HG02610 (cell line): ENCODE measurements around the gene FMNL2.

Source experiments
- ATAC-seq: cut with Tn5 transposase; IDR thresholded peaks from one replicate; pipeline ENCODE4 v1.9.1; 2021; ENCODE audit warnings: mild to moderate bottlenecking, moderate library complexity; ENCODE audit not compliant: unreplicated experiment

Gene FMNL2

DNA sequence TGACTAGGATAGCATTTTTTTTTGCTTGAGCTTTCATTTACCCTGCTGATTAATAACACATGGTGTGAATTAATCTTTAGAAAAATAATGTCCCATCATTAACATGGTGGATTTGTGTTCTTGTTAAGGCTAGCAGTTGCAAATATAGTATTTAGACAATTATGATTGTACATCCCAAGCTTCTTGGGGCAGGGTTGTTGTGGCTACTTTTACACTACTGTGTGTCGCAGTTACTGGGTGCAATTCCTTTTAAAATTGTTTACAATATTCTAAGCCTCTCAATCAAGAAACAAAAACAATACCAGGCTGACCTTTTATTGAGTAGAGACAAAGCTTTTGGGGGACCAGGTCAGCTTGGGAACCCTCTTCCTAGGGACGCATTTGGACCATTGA, 2.5 kb downstream of the FMNL2 start:
- ATAC-seq, result no peak

DNA sequence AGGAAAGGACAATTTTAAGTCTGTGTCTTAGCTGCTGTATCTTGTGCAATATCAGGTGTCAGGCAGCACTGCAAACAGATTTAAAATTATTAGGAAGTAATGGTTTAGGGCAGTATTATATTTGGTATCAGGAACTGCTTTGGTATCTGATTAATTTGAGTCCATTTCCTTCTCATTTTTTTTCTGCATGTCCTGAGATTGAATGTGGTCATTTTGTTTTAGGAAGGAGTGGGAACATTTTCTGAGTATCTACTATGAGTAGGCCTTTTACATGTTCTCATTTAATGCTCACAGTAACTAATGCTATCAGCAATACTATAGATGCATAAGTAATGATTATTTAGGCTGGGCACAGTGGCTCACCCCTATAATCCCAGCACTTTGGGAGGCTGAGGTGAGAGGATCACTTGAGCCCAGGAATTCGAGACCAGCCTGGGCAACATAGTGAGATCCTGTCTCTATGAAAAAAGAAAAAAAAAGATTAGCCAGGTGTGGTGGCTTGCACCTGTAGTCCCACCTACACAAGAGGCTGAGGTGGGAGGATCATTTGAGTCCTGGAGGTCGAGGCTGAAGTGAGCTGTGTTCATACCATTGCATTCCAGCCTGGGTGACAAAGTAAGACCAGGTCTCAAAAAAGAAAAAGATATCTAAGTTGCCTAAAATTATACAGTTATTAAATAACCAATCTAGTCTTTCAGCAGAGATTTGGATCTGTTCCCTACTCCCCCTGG, 4.7 kb downstream of the FMNL2 start:
- no peak for ATAC-seq

DNA sequence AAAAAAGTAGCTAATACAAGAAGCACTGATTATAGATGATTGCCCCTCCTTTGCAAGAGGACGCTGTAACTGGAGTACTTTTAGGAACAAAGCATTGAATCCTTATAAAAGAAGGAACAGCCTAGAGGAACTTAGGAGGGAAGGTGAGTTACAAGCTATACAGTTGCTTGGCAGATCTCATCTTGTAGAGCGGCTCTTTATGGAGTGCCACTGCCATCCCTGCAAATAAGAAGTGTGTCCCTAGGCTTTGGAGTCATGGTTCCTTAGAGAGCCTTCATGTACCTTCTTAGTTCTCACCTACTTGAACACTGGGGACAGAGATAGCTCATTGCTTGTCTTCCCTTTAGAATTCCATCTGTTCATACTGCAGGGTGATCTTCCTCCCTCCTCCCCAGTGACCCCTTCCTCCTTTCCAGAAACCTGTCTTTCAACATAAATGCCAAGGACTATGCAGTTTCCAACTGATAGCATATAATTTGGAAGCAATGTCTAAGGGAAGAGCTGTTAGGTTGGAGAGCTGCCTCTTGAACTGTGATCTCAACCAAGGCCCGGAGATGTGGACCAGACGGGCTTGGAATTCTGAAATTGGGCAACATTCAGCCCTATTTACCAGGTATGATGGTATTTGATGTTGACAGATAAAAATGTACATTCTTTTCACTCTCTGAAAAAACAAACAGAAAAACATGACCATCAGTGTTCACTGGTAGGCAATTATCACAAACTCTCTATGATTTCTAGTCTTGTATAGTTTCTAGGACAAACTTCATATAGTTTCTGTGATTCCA, 7.5 kb downstream of the FMNL2 start:
- no peak for ATAC-seq

DNA sequence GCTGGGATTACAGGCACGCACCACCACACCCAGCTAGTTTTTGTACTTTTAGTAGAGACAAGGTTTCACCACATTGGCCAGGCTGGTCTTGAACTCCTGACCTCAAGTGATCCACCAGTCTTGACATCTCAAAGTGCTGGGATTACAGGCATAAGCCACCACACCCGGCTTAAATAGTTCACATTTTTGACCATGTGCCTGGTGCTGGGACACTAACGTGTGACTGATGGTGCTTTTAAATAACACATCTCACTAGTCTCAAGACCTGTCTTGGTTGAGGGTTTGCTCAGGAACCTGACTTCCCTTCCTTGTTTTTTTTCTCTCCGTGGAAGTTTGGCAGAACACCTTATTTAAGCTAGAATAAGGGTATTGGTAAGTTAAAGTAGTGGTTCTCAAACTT, 8.5 kb downstream of the FMNL2 start:
- no peak for ATAC-seq

DNA sequence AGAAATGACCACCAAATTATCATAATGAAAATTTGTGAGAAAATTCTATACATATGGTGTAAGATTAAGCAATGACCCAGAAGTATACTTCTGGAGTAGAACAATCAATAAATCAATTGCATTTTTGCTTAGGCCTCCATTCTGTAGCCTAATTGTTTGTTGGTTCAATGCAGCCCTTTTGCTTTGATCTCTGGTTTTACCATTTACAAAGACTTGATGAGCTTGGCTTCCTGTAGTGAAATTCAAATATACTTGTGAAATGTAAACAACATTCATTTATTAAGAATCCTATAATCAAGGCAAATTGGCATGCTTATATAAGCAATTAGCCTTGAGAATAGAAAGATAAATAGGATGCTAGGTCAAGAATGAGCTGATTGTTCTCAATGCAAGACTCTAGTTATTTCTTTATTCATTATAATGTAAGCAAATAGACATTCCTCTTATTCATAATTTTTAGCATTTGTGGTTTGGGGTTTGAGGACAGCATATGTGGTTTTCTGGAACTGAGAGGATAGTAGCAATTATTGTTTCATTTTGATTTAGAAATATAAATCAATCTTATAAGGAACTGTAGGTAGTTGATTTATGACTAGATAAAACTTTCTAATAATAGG, 9.7 kb downstream of the FMNL2 start:
- no peak for ATAC-seq

DNA sequence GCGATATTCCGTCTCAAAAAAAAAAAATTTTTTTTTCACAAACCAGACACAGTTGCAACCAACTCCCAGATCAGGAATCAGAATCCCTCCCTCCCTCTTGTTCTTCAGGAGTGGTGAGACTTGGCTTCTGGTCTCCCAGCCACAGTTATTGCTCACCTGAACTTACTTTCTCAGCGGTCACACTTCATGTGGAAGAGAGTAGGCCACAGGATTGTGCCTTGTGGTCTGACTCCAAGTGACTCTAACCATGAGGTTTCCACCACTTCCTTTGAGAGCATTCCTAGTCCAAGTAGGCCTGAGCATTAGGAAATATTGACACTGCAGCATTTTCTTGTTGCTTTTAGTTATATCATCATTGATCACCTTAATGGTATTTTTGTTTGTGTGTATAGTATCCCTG, 12.1 kb downstream of the FMNL2 start:
- no peak for ATAC-seq

DNA sequence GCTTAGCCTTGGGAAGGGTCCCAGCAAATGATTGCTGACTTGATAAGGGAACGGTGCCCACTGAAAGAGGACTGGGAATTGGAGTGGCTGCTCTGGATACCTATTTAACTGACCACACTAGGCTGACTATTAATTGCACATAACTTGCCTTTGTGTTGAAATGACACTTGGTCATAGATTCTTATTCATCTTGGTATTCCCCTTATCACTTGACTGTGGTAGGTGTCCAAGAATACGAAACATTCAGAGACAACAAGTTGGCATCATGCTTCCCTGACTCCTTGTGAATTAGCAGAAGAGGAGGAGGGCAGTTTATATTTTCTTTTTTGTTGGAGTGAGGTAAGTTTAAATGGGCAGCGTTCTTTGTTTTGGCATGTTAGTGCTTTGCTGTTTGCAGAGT, 13.4 kb downstream of the FMNL2 start:
- ATAC-seq, result no peak

DNA sequence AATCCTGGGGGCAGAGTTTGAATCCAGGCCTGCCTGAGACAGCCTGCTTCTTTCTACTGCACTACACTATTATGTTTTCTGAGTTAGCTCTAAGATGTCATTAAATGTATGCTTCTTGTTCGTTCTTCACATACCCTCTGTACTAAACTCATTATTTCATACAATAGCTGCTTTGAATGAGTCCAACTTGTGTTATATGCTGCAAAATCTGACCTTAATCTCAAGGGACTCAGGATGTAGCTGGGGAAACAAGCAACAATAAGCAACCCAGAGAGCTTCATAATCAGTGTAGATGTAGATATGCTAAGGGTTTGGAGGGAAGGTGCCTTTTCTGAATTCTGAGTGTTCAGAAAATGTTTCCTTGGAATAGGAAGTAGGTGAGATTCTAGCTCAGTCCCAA, 14.4 kb downstream of the FMNL2 start:
- ATAC-seq, result no peak

DNA sequence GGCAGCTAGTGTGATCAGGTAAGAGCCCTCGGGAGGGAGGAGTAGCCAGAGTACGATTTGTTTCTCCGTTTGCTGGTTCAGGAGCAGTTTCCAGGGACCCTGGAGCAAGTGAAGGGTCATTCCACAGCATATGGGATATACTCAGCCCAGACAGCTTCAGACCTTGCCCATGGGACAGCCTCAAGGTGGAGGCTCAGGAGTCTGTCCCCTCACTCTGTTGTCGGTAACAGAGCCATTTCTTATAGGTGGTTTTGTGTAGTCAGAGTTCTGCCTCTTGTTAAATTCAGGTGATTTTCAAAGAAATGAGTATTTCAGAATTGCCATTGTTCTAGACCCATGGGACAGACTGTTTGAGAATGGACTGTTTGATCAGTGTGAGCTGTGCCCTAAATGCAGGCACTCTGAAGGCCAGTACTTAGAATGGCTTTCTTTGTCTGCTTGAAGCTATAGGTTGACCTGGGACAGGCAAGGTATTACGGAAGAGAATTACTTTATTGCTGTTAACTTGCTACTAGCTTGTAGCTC, 15.2 kb downstream of the FMNL2 start:
- no peak for ATAC-seq

DNA sequence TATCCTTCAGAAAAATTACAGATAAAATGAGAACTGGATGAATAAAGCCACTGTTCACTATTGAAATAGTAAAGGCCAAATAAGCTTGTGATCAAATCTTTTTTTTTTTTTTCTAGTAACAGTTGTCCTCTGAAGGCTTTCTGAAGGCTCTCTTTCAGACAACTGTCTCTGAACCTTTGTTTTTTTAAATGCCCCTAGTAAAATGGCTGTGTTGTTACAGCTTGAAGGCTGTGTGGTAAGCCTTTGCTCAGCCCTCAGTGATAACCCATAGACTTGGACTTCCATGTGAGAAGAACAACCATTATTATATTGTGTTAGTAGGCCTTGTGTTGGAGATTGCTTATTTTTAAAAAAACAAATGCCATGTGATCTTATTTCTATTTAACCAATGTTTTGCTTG, 17.6 kb downstream of the FMNL2 start:
- no peak for ATAC-seq

DNA sequence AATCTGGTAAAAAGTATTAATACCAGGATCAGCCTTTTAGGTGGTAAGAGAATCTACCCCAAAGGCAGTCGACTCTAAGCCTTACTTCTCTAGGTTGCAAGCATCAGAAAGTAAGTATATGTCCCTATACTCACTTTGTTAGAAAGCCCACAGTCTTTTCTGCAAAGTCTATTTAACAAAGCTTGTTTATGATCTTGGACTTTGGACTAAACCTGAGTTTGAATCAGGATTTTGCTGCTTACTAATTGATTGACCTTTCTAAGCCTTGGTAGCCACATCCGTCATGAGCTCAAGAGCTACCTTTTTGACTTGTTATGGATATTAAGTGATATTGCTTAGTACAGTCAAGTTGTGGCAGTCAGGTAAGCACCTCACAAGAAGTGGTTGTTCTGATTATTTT, 18.4 kb downstream of the FMNL2 start:
- no peak for ATAC-seq

DNA sequence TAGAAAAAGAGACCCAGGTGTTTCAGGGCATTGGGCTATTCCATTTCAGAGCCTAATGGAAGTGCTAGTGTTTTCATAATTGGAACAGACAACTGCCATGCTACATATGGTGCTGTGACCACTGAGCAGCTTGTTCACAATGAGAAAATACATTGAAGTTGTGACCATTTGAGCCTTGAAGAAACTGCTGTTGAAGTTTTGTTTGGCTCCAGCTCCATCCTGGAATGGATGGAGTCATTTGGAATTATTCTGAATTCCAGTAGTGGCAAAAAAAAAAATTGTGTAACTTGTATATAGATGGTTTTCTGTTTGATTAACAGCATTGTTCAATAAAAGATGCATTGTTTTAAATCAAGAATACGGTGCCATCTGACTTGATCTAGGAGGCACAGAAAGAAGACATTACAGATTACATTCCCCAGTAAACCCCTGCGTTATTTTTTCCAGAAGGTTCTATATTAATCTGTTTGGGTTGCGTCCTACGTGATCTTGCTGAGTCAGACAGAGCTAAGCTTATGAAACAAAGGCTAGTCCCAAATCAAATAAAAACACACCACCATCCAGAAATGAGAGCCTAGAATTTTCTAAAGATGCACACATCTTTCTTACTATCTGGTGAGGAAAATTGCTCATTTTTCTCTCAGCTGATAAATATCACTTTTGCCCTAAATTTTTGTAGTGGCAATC, 19.2 kb downstream of the FMNL2 start:
- ATAC-seq, result no peak

DNA sequence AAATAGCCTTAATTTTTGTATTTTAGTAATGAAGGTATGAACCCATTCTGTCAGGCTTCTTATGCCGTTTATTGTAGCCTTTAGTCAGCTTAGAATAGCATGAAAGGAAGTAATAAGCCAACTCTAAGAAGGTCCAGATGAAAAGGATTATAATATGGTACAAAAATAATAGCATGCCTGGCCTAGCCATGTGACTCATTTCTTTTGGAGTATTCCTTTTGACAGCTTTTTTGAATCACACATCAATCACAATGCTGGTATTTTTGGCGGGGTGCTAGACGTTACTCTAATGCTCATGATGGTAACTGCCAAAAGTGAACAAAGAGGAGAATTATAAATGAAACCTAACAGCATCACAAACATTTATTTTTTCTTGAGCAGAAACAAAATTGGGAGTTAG, 19.9 kb downstream of the FMNL2 start:
- no peak for ATAC-seq

DNA sequence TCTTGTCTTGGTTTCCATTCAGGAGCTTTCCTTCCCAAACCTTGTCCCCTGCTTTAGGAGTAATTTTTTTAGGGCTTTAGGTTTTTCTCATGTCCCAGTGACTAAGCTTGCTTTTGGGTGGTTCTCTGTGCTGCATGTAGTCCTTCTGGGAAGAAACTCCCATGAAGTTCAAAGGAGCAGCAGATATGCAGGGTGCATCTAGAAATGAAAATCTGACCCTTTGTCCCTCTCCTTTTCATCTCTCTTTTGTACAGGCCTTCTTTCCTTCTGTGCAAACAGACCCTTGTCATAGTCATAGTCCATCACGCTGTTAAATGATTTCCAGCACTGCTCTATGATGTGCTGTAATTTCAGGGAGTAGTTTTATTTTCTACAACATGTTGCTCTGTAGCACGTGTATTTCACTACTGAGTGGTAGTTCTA, 20.4 kb downstream of the FMNL2 start:
- no peak for ATAC-seq

DNA sequence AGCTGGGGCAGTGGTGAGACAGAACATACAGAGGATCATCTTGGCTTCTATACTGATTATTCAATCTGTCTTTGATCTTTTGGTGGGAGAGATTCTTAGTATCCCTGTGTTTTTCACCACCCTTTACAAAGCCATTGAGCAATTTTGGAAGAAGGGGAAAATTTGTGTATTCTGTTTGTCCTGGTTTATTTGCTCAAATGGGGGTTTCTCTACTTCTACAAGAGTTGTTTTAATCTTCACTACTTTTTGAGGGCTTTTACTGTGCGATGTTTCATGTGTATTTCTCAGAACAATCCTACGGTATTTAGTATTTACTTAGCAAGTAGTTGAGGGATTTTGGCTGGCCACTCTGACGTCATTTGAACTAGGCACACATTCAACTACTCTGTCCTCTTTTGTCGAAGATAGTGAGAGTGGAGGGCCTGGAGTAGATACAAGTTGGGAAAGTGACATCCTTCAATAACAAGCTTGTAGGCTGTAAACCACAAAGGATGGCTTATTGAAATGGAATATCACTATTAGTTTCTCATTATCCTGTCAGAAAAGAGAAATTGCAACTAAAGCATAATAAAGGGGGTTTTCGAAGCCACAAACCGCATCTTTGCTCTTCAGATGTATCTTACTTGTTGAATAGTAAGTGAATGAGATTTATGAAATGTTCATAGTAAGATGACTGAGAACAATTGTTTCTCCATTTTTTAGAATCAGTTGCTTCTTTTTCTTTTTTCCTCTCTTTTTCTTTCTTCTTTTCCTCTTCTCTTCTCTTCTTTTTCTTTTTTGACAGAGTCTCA, 24.8 kb downstream of the FMNL2 start:
- ATAC-seq, result no peak

DNA sequence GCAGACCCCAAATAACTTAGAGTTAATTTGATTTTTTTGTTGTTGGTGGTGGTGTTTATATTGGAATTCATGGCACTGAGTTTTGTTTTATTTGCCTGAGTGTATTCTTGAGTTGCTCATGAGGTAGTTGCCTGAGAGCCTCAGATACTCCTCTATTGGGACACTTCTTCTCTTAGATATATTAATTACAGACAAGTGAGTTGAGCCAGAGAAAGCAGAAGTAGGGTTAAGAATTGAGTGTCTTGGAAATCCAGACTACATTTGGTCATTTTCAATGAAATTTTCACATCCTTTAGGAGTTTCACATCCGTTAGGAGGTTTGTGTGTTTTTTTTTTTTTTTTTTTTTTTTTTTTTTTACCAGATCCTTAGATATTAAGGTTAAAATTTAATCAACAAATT, 29.0 kb downstream of the FMNL2 start:
- ATAC-seq, result no peak

DNA sequence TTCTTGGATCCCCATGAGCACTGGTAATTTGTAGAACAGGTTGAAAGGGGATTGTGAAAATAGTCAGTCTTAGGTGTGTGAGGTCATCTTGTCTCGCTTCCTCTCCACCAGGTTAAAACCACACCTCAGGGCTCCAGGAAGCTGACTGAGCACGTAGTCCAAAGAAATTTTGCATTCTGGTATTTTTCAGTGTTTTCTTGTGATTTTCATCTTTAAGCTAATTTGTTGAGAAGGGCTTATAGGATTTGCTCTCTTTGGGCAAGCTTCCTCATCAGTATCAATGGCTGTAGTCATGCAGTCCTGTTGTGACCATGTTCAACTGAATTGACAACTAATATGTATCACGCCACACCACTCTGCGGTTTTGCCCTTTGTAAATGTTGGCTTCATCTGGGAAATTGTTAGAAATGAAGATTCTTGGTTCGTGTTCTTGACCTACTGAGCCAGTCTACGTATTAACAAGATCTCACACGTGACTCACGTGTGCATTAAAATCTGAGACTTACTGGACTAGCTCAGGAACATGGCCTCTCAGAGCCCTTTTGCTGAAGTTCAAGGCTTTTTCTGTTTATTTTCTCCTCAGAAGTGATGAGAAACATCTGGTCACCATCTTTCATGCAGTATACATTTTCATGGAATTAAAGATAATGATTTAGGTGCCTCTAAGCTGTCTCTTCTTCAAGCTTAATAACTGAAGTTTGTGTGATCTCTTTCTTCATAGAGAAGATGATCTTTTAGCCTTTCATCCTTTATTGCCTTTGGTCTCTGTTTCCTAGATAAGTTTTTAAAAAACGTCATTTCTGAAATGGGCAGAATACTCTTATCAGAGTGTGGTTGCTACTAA, 32.8 kb downstream of the FMNL2 start:
- ATAC-seq, result no peak

DNA sequence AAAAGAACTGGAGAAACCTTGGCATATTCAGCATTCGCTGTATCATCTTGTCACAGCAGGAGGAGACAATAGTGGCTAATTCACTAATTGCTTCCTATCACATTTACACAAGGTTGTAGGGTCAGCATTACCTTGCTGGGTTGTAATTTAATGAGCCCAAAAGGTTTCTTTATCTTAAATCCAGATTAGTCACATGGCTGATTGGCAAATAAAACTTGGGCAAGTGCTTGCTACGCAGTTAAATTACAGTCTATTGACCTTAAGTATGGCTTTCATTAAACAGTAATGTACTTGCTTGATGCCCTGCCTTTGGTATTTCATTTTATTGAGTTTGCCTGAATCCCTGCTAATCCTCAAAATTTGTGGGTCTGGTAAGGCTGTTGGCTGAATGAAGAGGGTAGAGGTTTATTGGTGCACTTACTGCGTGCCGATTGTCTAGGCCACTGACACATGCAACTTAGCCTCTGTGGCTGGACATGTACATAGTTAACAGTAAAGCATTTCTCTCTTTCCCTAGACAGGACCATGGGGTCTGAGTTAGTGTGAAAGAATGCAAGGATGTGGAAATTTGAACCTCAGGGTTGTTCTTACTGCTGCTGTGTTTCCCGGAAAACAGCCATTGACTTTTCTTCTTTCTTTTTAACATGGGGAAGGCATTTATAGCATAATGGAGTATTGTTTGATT, 34.3 kb downstream of the FMNL2 start:
- ATAC-seq, result no peak

DNA sequence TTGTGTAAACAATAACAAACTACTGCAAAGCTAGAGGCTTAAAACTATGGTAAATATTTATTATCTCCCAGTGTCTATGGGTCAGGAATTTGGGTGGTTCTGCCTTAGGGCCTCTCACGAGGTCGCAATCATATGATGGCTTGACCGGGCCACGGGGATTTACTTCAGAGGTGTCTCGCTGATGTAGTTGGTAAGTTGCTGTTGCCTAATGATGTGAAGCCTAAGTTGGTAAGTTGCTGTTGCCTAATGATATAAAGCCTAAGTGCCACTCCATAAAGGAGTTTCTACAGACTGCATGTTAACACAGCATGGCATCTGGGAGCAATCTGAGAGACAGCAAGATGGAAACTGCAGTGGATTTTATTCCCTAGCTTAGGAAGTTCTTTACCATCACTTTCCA, 35.8 kb downstream of the FMNL2 start:
- no peak for ATAC-seq
